ENCODE measurements around the gene CDH16.
"Not testable (repeated sequence)": the region's sequence is repeated elsewhere in the genome, so short reads cannot be mapped to it uniquely, and the experiment has no call there.

Gene CDH16

DNA sequence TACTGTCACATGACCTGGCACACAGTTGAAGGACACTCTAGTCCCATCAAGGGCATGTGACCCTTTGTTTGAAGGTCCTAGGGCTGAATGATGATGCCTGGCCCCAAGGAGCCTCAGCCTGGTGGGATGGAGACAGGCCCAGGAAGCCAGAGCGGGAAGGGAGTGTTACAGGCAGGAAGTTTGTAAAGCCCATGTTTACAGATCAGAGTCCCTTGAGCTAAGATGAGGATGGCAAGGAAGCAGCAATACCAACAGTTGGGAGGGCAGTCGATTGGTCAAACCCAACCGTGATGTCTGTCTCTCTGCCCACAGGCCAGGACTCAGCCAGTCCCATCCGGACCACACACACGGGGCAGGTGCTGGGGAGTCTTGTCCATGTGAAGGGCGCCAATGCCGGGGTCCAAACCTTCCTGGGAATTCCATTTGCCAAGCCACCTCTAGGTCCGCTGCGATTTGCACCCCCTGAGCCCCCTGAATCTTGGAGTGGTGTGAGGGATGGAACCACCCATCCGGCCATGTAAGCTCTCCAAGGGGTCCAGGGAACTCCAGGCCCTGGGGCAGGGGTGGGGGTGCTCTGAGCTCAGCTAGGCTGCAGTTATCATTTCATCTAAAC is 19.1 kb upstream of the CDH16 start:
- Histone ChIP-seq H3K4me3 (no peak overlapping the region), H3K27ac (no peak overlapping the region), H3K9me3 (no peaks in the 10 kb centered on the region), H3K27me3 (no peaks in the 10 kb centered on the region), H3K9ac (no peak overlapping the region), H3K4me2 (no peak overlapping the region), H3K36me3 (peaks cover 67% of the 10 kb centered on the region), H3K4me1 (peaks cover 40% of the 10 kb centered on the region), H4K20me1 (peaks cover 64% of the 10 kb centered on the region)
- no peak for TF ChIP-seq Cebpa-rat (IDR thresholded peaks at IDR 0.05)

DNA sequence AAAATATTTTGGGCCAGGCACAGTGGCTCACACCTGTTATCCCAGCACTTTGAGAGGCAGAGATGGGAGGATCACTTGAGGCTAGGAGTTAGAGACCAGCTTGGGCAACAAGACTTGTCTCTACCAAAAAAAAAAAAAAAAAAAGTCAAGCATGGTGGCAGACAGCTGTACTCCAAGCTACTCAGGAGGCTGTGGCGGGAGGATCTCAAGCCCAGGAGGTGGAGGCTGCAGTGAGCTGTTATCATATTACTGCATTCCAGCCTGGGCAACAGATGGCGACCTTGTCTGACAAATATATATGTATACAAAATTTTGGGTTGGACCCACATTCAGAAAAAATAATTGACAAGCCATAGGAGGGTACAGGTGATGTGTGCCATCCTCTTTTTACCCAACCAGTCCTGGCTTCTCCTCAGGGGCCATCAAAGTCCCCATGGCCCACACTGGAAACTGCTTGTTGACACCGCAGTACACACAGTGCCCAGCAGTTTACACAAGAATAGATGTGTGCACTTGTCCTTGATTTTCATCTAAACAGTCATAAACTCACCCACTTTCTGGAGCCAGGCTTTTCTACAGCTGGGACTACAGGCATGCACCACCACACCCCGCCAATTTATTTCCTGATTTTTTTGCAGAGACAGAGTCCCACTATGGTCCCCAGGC is 18.3 kb upstream of the CDH16 start:
- Histone ChIP-seq H3K9ac (0 out of 2 replicates have a peak overlapping the region, but pooled peaks have one; percentile 10), H3K4me1 (peaks cover 48% of the 10 kb centered on the region), H3K27me3 (no peaks in the 10 kb centered on the region), H3K36me3 (peaks cover 67% of the 10 kb centered on the region), H3K27ac (no peak overlapping the region), H3K9me3 (no peaks in the 10 kb centered on the region), H3K4me3 (no peak overlapping the region), H3K4me2 (peak overlapping the region; percentile 99), H4K20me1 (peaks cover 72% of the 10 kb centered on the region)
- no peak for TF ChIP-seq Cebpa-rat (IDR thresholded peaks at IDR 0.05)

DNA sequence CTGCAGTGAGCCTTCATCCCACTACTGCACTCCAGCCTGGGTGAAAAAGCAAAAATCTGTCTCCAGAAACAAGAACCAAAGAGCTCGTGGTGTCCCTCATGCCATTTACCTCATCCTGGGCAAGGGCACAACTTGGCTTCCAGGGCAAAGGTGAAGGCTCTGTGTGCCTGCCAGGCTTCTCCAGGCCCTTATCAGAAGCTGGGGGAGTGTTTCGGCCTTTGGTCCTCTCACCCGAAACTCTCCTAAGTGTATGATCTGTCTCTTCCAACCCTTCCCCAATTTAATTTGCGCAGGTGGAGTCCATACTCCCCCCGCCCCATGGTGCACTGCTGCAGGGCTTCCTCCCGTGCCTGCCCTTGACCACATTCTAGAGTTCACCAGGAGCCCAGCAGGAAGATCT is 17.8 kb upstream of the CDH16 start:
- Histone ChIP-seq H3K27ac (no peak overlapping the region), H3K9ac (0 out of 2 replicates have a peak overlapping the region, but pooled peaks have one; percentile 10), H4K20me1 (peaks cover 74% of the 10 kb centered on the region), H3K9me3 (no peaks in the 10 kb centered on the region), H3K27me3 (no peaks in the 10 kb centered on the region), H3K4me1 (peaks cover 49% of the 10 kb centered on the region), H3K4me3 (peak overlapping the region; percentile 99; the same call in 1 of the 2 replicates), H3K36me3 (peaks cover 67% of the 10 kb centered on the region), H3K4me2 (peak overlapping the region; percentile 99)
- TF ChIP-seq Cebpa-rat (IDR thresholded peaks at IDR 0.05) = no peak

DNA sequence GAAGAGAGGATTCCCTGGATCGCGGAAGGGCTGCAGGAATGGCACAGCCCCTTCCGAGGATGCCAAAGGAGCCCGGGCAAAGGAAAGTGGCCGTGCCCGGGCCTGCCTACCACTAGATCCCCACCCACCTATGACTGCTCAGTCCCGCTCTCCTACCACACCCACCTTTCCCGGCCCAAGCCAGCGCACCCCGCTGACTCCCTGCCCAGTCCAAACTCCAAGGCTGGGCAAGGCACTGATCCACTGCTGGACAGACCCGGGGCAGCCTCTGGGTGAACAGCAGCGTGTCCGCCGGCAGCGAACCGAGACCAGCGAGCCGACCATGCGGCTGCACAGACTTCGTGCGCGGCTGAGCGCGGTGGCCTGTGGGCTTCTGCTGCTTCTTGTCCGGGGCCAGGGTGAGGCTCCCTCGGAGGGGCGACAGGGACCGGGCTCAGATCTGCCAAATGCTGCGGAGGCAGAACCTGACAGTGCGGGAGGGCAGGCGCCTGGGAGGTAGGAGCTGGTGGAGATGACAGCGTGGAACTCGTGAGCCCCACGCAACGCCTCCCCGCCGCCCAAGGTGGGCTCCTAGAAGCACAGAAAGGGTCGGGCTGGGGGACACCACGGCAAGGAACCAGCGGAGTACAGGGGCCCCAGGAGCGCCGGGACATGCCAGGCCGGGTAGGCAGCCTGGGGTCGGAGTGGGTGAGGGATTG is 16.8 kb upstream of the CDH16 start, which contains the start of gene CES2:
Gene CES2 (plus strand): TSS at position 203 of the 698 bp plus-strand sequence. CDS start 120 bp downstream, at position 323.
- Histone ChIP-seq H3K36me3 (peaks cover 62% of the 10 kb centered on the region), H3K27ac (peak within 1 kb of the TSS; percentile 97), H3K4me3 (peak within 1 kb of the TSS; percentile 99), H3K9me3 (no peaks in the 10 kb centered on the region), H3K4me1 (peaks cover 49% of the 10 kb centered on the region), H4K20me1 (peaks cover 70% of the 10 kb centered on the region), H3K4me2 (peak within 1 kb of the TSS; percentile 99), H3K9ac (peak within 1 kb of the TSS; percentile 97), H3K27me3 (no peaks in the 10 kb centered on the region)
- no peak for TF ChIP-seq Cebpa-rat (IDR thresholded peaks at IDR 0.05)

DNA sequence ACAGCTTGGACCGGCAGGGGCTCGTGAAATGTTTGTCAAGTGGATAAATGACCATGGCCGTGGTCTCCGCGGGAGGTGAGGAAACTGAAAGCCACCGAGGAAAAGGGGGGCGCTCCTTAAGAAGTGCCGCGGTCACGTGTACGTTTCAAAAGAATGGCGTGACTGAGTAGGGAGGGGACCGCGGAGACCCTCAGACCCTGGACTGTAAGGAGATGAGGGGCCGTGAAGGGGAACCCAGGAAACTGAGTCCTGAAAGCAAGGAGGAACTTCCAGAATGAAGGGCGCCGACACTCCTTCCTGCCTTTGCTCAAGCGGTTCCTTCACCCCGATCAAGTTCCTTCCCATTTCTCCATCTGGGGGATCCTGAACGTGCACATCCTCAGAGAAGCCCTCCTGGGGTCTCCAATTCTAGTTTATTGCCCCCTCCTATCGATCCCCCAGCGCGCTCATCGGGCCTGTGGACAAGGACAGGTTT is 16.2 kb upstream of the CDH16 start:
- Histone ChIP-seq H3K4me1 (peaks cover 49% of the 10 kb centered on the region), H3K4me2 (peak overlapping the region; percentile 99), H3K36me3 (peaks cover 56% of the 10 kb centered on the region), H3K27ac (peak overlapping the region; percentile 97), H4K20me1 (peaks cover 68% of the 10 kb centered on the region), H3K9ac (peak overlapping the region; percentile 97), H3K4me3 (peak overlapping the region; percentile 99)
- not testable (repeated sequence) for H3K27me3 ChIP-seq, H3K9me3 ChIP-seq

DNA sequence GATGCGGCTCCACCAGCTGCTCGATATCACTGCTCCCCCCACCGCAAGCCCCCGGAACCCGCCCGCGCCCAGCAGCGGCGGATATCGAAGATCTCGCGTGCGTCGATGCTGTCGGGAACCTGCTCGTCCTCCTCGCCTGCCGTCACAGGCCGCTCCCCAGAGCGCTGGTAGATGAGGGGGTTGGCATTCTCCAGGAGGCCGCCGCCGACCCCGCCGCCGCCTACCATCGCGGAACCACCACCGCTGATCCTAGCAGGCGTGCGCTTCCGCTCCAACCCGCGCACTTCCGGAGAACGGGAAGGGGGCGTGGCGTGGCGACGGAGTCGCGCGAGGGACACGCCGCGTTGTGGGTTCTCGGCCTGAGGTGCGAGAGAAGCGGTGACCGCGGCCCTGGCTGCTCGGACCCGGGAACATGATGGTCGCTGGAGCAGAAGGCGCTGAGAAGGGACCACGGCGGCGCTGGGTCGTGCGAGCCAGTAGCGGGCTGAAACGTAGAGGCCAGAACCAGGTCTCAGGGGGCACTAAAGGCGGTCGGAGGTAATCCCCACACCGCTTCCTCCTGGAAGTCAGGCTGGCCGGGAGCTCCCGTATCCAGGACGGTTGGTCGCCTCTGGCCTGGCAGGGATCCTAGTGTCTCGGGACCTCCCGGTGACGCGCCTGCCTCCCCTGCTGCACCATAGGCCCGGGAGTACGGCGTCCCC is 15.6 kb upstream of the CDH16 start, which contains the start of gene CIAO2B:
Gene CIAO2B (minus strand): TSS at position 265 of the 701 bp plus-strand sequence. CDS start 38 bp downstream, at position 227.
- Histone ChIP-seq H3K27me3 (no peaks in the 10 kb centered on the region), H3K4me2 (peak within 1 kb of the TSS; percentile 99), H3K4me1 (peaks cover 49% of the 10 kb centered on the region), H4K20me1 (peaks cover 62% of the 10 kb centered on the region), H3K9me3 (no peaks in the 10 kb centered on the region), H3K4me3 (peak within 1 kb of the TSS; percentile 99), H3K36me3 (peaks cover 50% of the 10 kb centered on the region), H3K9ac (peak within 1 kb of the TSS; percentile 97), H3K27ac (peak within 1 kb of the TSS; percentile 97)
- no peak for TF ChIP-seq Cebpa-rat (IDR thresholded peaks at IDR 0.05)

DNA sequence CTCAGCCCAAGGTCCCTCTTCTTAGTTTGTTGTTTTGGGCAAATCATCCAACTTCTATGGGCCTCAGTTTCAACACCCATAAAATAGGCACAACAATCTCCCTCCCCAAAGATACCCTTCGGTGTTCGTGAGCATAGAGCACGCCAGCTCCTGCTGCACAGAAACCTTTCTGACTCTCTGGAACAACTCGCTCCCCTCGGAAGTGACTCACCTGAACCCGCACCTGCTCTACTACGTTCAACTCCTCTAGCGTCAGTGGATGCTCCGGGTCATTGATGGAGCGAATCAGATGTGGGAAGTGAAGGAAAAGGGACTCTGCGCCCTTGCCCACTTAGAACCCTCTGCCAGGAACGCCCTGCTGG is 15.1 kb upstream of the CDH16 start:
- Histone ChIP-seq H3K4me2 (peak overlapping the region; percentile 99), H3K27me3 (no peaks in the 10 kb centered on the region), H3K9me3 (no peaks in the 10 kb centered on the region), H3K36me3 (peaks cover 45% of the 10 kb centered on the region), H4K20me1 (peaks cover 57% of the 10 kb centered on the region), H3K4me3 (peak overlapping the region; percentile 99), H3K4me1 (peaks cover 49% of the 10 kb centered on the region), H3K9ac (peak overlapping the region; percentile 97), H3K27ac (peak overlapping the region; percentile 97)
- no peak for TF ChIP-seq Cebpa-rat (IDR thresholded peaks at IDR 0.05)

DNA sequence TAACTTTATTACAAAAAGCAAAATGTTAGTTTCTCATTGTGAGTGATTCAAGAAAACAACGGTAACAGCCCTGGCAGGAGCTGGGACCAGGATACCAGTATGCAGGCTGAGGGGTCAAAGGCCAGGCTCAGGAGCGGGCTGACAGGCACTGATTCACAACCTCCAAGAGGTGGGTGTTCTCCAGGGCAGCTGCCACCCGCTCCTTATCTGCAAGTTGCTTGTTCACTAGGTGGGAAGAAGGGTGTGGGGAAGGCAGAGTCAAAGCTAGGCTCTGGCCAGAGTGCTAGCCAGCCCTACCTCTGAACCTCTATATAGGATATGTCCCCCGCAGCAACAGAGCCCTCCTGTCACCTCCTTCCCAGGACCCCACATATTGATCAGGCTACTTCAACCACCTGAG is 13.4 kb upstream of the CDH16 start:
- H3K4me1 ChIP-seq = peaks cover 56% of the 10 kb centered on the region
- peaks cover 40% of the 10 kb centered on the region for H4K20me1 ChIP-seq
- peak overlapping the region; percentile 99; the same call in 1 of the 2 replicates for H3K4me2 ChIP-seq
- H3K4me3 ChIP-seq = no peak overlapping the region
- H3K9ac ChIP-seq = no peak overlapping the region
- peaks cover 28% of the 10 kb centered on the region for H3K36me3 ChIP-seq
- no peak overlapping the region for H3K27ac ChIP-seq
- peaks cover 2% of the 10 kb centered on the region; the same call in 1 of the 2 replicates for H3K27me3 ChIP-seq
- TF ChIP-seq Cebpa-rat (IDR thresholded peaks at IDR 0.05) = no peak
- H3K9me3 ChIP-seq = no peaks in the 10 kb centered on the region

DNA sequence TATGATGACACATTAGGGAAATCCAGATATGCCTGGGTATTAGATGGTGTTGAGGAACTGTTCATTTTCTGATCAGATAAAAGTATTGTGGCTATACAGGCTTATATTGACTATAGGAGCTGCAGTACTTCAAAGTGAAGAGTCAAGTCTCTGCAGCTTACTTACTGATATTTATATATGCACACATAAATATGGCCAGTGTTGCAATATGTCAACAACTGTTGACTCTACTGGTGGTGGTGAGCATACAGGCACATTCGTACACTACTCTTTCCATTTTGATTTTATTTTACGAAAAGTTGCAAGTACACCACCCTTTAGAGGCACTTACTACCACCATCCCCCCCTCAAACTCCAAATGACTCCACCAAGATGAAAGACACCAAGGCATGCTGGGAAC is 13.0 kb upstream of the CDH16 start:
- H3K4me2 ChIP-seq = no peak overlapping the region

More for the DNA sequence above, 13.0 kb upstream of the CDH16 start:
- Histone ChIP-seq H4K20me1 (peaks cover 36% of the 10 kb centered on the region), H3K9me3 (no peaks in the 10 kb centered on the region), H3K9ac (no peak overlapping the region), H3K27ac (no peak overlapping the region), H3K4me3 (no peak overlapping the region), H3K36me3 (peaks cover 24% of the 10 kb centered on the region), H3K4me1 (peaks cover 56% of the 10 kb centered on the region), H3K27me3 (peaks cover 6% of the 10 kb centered on the region)
- no peak for TF ChIP-seq Cebpa-rat (IDR thresholded peaks at IDR 0.05)
